GM19452 (cell line): ENCODE results near the gene LRRC25.

ENCODE experiments used
- ATAC-seq: cut with Tn5 transposase; IDR thresholded peaks from one replicate; pipeline ENCODE4 v1.9.1; 2021; ENCODE audit not compliant: unreplicated experiment

Gene LRRC25

DNA sequence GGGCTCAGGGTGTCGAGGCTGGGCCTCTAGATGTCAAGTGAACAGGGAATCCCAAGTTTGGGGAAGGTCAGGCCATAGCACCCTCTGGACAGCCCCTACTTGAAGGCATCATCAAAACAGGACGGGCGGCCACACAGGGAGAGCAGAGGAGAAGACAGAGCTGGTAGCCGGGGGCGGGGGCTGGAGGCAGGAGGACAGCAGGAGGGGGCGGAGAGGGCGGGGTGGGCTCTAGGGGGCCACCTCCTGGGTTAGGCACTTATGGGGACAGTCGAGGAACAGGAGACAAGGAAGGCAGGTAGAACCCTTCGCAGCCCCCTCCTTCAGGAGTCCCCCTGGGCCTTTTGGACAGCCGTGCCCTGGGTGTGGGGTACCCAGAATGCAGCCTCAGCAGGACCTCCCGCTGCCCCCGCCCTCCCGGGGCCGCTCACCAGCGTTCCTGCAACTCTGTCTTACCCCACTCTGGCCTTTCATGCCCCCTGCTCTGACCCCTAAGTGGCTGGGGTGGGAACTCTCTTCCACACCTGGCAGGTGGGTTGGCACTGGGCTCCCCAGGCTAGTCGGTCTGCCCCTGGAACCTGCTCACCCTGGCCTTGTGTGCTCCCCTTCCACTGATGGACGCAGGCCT is 27.6 kb upstream of the LRRC25 start:
- ATAC-seq = no peak

DNA sequence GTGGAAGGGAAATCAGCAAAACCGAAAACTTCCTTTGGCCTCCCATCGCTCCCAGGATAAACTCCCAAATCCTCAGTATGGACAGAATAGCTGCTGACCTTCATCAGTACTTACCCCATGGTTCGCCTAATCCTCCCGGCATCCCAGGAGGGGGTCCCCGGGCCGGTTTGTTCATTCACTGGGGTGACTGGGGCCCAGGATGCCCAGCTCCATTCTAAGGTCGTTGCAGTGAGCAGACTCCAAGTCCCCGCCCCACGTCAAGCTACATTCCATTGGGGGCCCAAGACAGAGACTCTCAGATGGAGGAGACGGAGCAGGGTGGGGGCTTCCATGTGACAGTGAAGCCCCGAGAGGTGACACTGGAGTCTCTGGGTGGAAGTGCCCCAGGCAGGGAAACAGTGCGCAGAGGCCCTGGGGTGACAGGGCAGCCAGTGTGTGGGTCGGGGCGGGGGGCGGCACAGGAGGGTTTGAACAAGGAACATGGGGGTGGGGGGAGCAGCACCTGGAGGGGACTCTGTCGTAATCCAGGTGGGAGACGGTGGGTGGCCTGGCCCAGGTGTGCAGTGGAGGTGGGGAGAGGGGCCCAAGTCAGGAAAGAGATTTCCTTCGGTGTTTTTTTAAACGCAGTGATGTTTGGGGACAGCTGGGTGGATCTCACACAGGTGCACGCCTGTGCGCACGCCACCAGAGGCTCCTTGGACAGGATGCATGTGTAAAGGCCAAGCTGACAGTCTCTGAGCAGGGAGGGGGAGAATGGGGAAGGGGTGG is 26.9 kb upstream of the LRRC25 start:
- ATAC-seq = no peak

DNA sequence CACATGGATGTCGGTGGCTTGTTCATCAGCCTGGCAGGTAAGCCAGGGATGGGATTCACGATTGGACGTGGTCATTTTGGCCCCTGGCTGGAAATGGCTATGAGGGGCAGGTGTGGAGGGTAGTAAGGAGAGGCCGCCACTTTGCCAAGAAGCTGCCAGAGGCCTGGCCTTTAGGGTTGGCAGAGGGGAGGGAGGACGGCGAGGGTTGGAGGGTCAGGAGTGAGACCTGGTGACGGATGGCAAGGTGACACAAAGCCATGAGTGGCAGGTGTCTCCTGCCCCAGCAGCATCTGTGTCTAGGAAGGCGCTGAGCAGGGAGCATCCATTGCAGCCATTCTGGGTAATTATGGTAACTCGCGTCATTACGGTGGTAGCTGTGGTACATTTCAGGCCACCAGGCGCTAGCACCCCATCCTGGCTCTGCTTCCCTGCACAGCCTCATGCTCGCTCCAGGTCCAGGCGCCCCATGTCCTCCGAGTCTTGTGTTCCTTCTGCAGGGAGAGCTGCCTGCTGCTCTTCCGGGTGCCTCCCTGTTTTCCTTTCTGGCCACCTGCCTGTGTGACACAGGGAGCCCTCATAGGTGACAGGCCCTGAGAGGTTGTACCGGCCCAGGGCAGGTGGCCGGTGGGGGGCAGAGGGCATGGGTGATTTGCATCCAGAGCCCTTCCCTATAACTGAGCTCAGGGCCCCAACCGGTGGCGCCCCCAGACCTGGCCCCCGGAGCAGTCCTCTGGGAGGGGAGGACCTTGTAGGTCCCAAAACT is 26.0 kb upstream of the LRRC25 start:
- ATAC-seq = no peak

DNA sequence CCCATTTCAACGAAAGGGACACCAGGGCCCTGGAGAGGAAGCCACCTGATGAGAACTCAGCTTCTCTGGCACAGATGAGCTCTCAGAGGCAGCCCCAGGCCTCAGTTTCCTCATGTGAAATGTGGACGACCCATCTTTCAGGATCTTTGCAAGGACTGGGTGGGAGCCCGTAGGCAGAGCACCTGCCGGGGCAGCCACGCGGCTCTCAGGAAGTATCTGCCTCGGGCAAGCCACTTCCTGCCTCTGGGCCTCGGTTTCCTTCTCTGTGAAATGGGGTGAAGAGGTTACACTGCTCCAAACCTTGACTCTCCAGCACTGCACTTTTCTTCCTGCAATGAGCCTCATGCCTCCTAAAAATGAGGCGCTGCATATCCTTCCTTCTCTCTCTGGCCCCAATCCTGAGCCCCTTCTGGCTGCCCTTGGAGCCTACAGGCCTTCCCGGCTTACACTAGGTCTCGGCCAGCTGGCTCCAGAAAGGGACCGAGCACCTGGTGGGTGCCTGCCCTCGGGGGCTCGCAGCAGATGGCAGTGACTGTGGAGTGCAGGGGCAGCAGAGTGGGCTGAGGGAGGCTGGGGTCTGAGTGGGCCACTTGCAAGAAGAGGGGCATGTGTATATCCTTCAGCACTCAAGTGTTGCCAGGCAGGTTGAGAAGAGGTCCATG is 25.2 kb upstream of the LRRC25 start:
- ATAC-seq = no peak

DNA sequence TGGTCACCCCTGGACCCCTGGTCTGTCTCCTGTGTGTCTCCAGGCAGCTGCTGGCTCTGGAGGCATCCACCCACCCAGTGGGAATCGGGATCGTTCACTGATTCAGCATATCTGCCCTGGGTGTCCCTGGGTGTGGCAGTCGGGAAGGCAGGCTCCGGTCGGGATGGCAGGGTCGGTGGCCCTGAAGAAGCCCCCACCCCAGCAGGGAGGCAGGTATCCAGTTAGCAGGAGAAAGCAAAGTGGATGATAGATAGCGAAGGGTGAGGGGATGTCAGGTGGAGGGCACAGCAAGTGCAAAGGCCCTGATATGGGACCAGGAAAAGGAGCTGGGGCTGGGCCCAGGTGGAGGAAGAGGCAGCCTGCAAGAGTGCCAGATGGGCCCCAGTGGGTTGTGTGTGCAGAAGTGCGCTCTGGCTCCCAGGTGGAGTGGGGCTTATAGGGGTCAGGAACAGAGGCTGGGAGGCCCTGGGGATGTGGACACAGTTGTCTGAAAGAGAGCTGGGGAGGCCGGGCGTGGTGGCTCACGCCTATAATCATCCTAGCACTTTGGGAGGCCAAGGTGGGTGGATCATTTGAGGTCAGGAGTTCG is 24.0 kb upstream of the LRRC25 start:
- no peak for ATAC-seq

DNA sequence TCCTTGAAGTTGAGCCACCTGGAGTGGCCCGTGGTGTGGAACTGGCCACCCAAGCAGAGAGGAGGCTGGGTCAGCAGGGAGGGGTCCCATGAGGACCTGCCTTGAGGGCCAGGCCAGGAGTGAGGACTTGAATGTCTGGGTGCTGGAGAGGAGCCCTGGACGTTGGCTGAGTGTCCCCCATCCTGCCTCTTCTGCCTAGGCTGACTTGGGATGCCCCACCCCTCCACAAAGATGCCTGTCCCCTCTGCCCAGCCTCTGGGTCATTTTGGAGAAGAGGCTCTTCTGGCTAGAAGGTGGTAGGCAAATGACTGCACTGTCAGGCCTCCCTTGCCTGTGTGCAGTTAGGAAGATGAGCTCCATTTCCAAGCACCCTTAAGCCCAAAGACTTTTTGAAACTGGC is 23.5 kb upstream of the LRRC25 start:
- no peak for ATAC-seq

DNA sequence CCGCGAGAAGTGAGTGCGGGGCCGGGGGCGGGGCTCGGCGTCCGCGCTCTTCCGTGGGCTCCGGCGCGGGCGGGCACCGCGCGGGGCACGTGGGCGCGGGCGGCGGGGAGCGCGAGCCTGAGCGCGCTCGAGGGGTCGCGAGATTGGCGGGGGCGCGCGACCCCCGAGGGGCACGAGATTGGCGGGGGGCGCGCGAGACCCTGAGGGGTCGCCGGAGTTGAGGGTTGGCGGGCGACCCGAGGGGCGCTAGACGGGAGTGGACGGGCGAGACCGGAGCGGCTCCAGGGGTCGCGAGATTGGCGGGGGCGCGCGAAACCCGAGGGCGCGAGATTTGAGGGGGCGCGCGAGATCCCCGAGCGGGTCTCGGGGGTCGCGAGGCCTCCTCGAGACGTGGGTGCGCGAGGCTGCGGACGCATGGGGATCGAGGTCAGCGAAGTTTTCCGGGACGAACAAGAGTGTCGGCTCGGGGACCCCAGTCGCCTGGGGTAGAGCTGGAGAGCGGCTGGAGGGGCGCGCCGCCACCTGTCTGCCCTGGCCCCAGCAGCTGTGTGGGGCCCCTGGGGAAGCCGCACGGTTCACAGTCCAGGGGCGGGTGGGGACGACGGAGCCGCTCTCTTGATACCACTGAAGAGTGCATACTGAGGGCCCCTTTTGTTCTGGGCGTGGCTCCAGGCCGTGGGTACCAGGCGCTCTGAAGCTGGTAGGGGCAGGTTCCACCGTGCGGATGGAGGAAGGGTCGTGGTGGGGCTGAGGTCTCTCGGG is 22.5 kb upstream of the LRRC25 start:
- ATAC-seq = peak; percentile 15

DNA sequence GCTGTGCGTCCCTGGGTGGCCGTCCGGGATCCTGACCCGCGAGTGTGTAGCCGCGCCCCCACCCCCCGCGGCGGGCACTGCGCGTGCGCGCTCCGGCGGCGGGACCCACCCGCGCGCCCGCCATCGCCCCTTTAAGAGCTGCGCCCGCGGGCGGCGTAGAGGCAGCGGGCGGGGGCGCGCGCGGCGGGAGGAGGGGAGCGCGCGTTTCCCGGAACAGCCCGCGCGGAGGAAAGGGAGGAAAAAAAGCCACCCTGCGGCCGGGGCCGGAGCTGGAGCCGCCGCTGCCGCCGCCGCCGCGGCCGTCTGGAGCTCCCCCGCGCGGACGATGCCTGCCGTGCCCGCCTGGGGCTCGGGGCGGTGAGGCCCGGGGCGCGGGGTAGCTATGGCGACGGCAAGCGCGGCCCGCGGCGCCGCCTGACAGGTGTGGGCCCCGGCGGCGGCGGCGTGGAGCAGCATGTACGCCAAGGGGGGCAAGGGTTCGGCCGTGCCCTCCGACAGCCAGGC is 21.8 kb upstream of the LRRC25 start, which contains the start of gene SSBP4:
TSS of gene SSBP4 (plus strand) at position 204 of the 504 bp plus-strand sequence. CDS start at position 455, 251 bp downstream.
- ATAC-seq = peak; percentile 48

DNA sequence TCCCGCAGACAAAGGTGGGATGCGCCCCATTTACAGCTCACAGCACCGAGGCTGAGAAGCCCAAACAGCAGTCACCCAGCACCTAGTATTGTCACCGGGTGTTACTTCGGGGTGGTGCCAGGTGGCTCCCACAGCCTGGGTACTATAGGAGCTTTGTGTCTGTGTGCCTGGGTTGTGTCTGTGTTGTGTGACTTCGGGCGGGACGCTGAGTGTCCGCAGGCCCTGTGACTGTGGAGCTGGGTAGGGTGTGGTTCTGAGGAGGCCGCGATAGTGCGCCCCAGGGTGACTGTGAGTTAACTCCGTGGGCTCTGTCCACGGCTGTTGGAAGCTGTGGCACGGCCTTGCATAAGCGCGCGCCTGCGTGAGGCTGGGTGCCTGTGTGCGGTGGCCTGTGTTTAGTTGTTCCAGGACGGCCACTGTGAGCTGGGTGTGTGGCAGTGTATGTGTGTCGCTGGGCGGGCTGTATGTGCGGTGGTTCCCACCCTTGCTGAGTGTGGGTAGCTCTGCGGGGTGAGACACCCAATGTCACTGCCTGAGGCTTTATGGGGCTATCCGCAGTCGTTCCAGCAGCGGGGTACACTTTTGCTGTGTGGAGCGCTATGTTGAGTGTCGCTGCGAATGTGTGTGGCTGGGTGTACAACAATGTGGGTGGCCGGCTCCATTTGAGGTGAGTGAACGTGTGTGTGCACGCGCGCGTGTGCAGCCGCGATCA is 21.2 kb upstream of the LRRC25 start:
- ATAC-seq = no peak

DNA sequence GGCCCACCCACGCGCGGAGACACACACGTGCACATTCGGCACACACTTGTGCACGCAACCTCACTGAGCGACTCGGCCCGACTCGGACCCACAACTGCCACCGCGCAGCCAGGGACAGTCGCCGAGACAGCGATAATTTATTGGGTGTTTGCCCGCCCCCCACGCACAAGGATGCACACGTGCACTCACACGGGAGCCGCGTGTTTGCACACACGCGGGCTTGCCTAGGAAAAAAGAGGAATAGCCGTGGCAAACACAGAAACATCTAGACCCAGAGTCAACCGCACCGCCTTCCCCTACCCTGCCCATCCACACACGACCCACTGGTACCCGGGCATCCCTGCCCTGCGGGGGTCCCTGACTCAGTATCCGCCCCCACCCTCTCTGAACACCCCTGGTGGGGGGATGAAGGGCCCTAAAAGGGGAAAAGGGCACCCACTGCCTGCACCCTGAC is 20.6 kb upstream of the LRRC25 start:
- no peak for ATAC-seq

DNA sequence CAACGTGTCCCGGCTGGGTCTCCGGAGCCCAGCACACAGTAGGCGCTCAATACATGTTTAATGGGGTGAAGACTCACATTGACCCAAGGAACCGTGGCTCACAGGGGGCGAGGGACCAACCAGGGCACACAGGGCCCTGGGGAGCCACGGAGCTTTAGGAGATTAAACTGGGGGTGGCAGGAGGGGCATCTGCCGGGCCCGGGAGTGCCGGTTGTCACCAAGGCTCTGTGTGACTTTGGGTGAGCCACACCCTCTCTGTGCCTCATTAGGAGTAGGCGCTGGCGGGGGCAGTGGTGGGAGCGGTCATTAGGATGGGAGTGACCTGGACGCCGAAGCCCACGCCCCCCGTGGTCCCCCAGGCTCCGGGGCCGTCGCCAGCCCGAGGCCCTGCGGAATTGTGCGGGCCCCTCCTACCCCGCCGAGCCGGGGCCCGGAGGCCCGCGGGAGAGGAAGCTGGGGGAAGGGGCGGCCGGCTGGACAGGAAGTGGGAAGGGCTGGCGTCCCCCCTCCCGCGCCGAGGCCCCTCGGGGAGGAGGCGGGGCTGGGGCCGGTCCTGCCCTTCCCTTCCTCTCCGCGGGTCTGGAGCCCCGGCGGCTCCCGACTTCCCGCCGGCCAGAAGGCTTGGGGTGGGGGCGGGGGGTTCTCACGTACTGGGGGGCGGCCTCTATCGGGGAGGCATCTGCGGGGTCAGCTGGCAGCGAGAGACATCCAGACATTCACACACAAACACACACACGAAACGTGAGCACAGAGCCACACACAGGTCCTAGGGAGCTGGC is 20.0 kb upstream of the LRRC25 start:
- no peak for ATAC-seq

DNA sequence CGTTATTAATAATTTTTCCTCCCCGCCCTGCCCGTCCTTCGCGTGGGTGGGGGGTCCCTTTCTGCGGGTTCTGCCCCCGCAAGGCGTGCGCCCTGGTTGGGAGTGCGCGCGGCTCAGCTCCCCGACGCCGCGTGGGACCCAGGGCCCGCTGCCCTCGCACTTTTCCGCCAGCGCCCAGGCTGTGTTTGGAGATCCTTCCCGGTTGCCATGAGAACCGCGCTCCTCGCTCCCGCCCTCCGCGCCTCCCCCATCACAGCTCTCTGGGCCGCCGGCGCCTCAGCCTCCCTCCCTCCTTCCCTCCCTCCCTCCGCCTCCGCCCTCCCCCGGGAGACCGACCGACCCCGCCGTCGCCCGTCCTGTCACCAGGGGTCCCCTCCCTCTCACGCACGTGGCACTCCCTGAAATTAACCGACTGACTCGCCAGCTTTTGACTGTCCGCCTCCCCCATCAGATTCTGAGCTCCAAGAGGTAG is 19.4 kb upstream of the LRRC25 start:
- no peak for ATAC-seq

DNA sequence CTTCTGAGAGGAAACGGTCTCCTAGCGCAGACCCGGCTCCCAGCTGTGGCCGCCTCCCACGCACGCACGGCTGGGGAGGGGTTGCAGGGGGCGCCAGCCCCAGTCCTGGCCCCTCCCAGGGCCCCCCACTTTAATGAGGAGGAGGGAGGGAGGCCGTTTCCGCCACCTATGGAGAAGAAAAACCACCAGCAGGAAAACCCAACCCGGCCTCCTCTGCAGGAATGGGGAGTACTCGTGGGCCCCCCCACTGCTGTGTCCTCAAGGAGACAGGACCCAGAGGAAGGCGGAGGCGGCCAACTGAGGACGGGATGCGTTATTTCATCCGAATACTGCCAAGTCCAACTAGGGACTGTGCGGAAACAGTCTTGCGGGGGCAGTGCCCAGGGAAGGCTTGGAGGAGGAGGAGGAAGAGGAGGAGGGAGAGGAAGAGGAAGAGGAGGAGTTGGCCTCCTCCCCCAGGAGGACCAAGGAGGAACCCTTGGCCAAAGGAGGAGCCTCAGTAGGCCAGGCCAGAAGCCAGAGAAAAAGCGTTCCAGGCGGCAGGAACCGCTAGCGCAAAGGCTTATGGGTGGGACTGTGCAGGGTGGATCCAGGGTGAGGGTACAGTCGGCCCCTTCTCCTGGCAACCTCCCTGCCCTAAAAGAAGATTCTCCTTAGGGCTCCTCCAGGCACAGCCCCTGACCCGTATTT is 17.9 kb upstream of the LRRC25 start:
- no peak for ATAC-seq

DNA sequence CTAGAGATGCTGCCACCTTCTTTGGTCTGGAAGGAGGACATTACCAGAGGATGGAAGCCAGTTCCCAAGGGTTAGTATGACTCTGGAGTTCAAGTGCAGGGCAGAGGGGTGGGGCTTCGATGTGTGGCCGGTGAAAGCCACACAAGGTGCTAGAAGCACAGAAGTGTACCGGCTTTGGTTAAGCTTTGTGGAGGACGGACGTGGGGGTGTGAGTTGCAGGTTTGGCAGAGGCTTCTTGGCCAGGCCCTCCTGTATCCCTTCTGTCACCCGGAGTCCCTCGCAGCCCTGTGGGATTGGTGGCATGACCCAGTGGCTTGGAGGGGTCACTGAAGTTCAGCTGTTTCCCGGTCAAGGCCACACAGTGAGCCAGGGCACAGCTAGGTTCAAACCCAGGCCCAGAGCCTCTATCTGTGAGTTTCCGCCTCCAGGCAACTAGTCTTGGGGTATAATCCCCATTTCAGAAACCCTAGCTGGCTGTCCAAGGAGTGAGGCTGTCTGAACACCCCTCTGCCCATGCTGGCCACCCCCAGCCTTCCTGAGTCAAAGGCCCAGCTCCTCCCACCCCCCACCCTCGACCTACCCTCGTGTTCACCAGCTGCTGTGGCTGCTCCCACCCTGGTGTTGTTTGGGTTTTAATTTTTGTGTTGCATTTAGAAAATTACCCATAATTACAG is 17.2 kb upstream of the LRRC25 start:
- no peak for ATAC-seq

DNA sequence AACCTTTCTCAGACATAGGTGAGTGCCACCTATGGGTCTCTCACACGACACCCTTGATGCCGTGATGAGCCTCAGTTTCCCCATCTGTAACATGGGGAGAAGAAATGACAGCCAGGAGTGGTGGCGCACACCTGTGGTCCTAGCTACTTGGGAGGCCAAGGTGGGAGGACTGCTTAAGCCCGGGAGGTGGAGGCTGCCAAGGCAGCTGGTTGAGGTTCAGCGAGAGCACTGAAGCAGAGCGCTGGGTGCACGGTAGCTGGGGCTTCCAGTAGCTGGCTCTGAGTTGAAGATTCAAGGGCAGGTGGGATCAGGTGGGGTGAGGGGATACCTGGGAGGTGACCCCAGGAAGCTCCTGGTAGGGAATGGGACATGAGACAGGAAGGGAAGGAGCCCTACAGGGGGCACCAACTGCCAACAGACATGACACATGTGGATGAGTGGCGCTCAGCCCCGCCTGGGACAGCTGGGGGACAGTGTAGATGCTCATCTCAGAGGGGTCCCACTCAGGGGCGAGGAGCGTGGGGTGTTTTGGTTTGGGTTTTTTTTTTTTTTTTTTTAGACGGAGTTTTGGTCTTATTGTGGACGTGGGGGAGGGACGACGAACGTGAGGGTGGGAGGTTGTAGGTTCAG is 15.3 kb upstream of the LRRC25 start:
- no peak for ATAC-seq

DNA sequence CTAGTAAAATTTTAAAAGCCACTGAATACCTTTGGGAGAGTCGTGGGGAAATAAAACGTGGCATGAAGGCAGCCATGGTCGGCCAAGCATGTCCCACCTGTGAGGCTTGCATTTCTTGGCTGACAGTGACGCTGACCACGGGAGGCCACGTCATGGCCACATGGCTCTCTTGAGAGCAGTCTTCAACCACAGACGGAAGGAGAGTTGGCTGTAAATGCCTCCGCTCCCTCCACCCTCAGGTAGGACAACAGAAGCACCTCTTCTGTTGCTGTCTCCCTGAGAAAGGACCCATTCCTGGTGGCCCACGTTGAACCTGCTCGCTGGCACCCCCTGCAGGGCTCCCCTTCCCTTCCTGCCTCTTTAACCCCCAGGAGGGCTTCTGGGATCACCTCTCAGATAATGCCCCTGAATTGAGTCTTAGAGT is 10.6 kb upstream of the LRRC25 start:
- peak; percentile 65 for ATAC-seq

DNA sequence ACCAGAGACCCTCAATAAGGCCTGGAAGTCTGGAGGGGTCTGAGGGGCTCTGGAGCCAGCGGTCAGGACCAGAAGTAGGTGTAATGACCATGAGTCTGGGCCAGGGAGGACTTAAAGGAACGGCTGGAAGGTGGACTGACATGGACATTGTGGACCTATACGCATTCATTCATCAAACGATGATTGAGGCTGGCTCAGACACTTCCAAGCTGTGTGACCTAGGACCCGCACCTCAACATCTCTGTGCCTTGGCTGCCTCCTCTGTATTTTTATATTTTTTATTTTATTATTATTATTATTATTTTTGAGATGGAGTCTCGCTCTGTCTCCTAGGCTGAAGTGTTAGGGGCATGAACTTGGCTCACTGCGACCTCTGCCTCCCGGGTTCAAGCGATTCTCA is 9.3 kb upstream of the LRRC25 start:
- no peak for ATAC-seq
